Spleen (tissue), 11 donors: Measurements from ENCODE around the gene NUAK1. TPM values are rescaled to one million over a fixed set of nuclear protein-coding genes. Genes with fewer than 3 reads are reported as not detected.

Source experiments
- DNase-seq: peaks from one replicate; pipeline ENCODE4 v3.0.0-alpha.2; 2020
- H3K27ac ChIP-seq, 8 donors: fragments of 200-600 bp; sonication (generic) in 7 of 8; 1 replicate in 4 of 8; 2 replicates in 4 of 8; pipeline versions ENCODE4 v1.5.0 to v1.8.0; 2016 to 2021; ENCODE audit warnings: inconsistent platforms in 4 of 8, mild to moderate bottlenecking in 4 of 8, moderate library complexity in 1 of 8
- H3K27me3 ChIP-seq, 7 donors: fragments of 200-600 bp; sonication (generic) in 6 of 7; replicated peaks in 1 of 7; 1 replicate in 4 of 7; 2 replicates in 3 of 7; pipeline versions ENCODE4 v1.5.0 to v1.8.0; 2016 to 2021; ENCODE audit warnings: inconsistent platforms in 3 of 7, mild to moderate bottlenecking in 1 of 7
- H3K36me3 ChIP-seq, 6 donors: fragments of 200-600 bp; sonication (generic) in 5 of 6; 1 replicate in 4 of 6; 2 replicates in 2 of 6; pipeline versions ENCODE4 v1.5.0 to v1.8.0; 2016 to 2021; ENCODE audit warnings: inconsistent platforms in 2 of 6
- H3K4me1 ChIP-seq, 6 donors: fragments of 200-600 bp; sonication (generic) in 5 of 6; 1 replicate in 3 of 6; 2 replicates in 3 of 6; pipeline versions ENCODE4 v1.5.0 to v1.8.0; 2016 to 2021; ENCODE audit warnings: inconsistent platforms in 3 of 6
- H3K4me3 ChIP-seq, 8 donors: fragments of 200-600 bp; sonication (generic) in 7 of 8; 1 replicate in 4 of 8; 2 replicates in 4 of 8; pipeline versions ENCODE4 v1.5.0 to v1.8.0; 2016 to 2021; ENCODE audit warnings: inconsistent platforms in 4 of 8, mild to moderate bottlenecking in 4 of 8, moderate library complexity in 2 of 8
- H3K9me3 ChIP-seq, 8 donors: fragments of 200-600 bp; sonication (generic) in 7 of 8; 1 replicate in 4 of 8; 2 replicates in 4 of 8; pipeline versions ENCODE4 v1.5.0 to v1.8.0; 2016 to 2021; ENCODE audit warnings: inconsistent platforms in 4 of 8
- CTCF ChIP-seq, 11 experiments: fragments of 200-600 bp in 7 of 11; fragments of 450-650 bp in 4 of 11; sonication (generic) in 4 of 11; IDR thresholded peaks in 8 of 11; conservative IDR thresholded peaks in 3 of 11; 1 replicate in 7 of 11; 2 replicates in 4 of 11; pipeline versions ENCODE4 v1.4.0 to v1.8.0; 2016 to 2021; ENCODE audit warnings: antibody characterized with exemption in 11 of 11, inconsistent platforms in 4 of 11, mild to moderate bottlenecking in 1 of 11
- POLR2A ChIP-seq, 3 donors: fragments of 450-650 bp; IDR thresholded peaks; one replicate each; pipeline ENCODE4 v1.5.1; 2017; ENCODE audit warnings: antibody characterized with exemption in 3 of 3, mild to moderate bottlenecking in 1 of 3
- POLR2AphosphoS5 ChIP-seq, 3 donors: sonication (generic); formaldehyde crosslinking; IDR thresholded peaks; one replicate each; pipeline ENCODE4 v1.5.1; 2017; ENCODE audit warnings: antibody characterized with exemption in 3 of 3
- WGBS, 5 donors: extraction: QIAGEN DNeasy Blood & Tissue Kit in 3 of 5; methylation state at CpG; one replicate each; pipeline versions ENCODE4 v1.1.5 to v1.1.7; 2013 to 2018; 5-methylcytosine and 5-hydroxymethylcytosine counted together
- intact Hi-C: fragments of 100-400 bp; cut with DNase I; formaldehyde crosslinking; loops from one replicate; pipeline ENCODE4 v1.15.0; 2023; ENCODE audit warnings: low total_unique reads
- polyA plus RNA-seq, 3 donors: library from polyadenylated mRNA; stranded (reverse); fragments of 200-250 nt; gene quantifications; one replicate each; pipeline ENCODE4 v1.2.1, GENCODE V29; 2013
- total RNA-seq, 7 donors: library from RNA; depleted of rRNA in 3 of 7; stranded (reverse); fragments of >200 nt in 3 of 7; fragmentation: NEBNext Ultra II Directional in 4 of 7; extraction: Animal tissue kit (Norgen Biotek cat#: 25700) in 4 of 7; gene quantifications; one replicate each; pipeline versions ENCODE4 v1.1.0 to v1.2.1, GENCODE V29; 2016 to 2021
- donor health status: healthy with polysubstance abuse.
- donor health status: DM: no; HTN: no; CAD: no; lungs with moderate emphysema.
- donor health status: DM: no; HTN: no; CAD: no.
- donor health status: Bipolar disorder and iron deficiency.
- donor health status: healthy.
- donor health status: DM: no; HTN: no; CAD: no.
- donor health status: DM: yes; HTN: yes; CAD: no.

Gene NUAK1
- total and polyA plus RNA-seq, 10 donors, result 0.20 to 3.3 (median 1.2) TPM

GRCh38 chr12:106027286-106027685 lies 111.5 kb downstream of the NUAK1 start:
- Histone ChIP-seq H3K4me1 (no peaks in the 10 kb centered on the region), H3K27ac (no peak overlapping the region), H3K4me3 (no peak overlapping the region), H3K27me3 (peaks cover 0 to 34% (median 0%) of the 10 kb centered on the region in 7 donors), H3K9me3 (no peaks in the 10 kb centered on the region), H3K36me3 (no peaks in the 10 kb centered on the region)
- 61 to 77% (median 74%) methylated on average over 5 of the region's 5 CpGs for WGBS, 5 donors
- no peak for TF ChIP-seq CTCF (IDR thresholded peaks at IDR 0.05 in 8 of 11, conservative IDR thresholded peaks at IDR 0.05 in 3 of 11)
- no peak for TF ChIP-seq POLR2AphosphoS5 (IDR thresholded peaks at IDR 0.05)
- no peak for TF ChIP-seq POLR2A (IDR thresholded peaks at IDR 0.05)
- DNase-seq, result no peak
- intact Hi-C loops, result no loop called here

DNA sequence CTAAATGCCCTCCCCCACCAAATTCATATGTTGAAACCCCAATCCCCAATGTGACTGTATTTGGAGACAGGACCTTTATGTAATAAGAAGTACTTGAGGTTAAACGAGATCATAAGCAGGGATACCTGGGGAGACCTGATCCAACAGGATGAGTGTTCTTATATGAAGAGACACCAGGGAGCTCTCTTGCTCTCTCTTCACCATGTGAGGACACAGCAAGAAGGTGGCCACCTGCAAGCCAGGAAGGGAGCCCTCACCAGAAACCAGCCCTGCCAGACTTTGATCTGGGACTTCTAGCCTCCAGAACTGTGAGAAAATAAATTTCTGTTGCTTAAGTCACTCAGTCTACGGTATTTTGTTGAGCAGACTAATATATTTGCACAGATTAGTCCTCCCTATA lies 113.6 kb downstream of the NUAK1 start:
- TF ChIP-seq POLR2A (IDR thresholded peaks at IDR 0.05) (no peak), POLR2AphosphoS5 (IDR thresholded peaks at IDR 0.05) (no peak), CTCF (IDR thresholded peaks at IDR 0.05 in 8 of 11, conservative IDR thresholded peaks at IDR 0.05 in 3 of 11) (no peak)
- DNase-seq, result no peak
- H3K4me3 ChIP-seq, result no peak overlapping the region
- WGBS, 5 donors, result 69 to 88% (median 77%) methylated on average over 2 of the region's 2 CpGs
- H3K4me1 ChIP-seq, result peaks cover 0 to 12% (median 3%) of the 10 kb centered on the region in 6 donors
- H3K36me3 ChIP-seq, result no peaks in the 10 kb centered on the region
- H3K9me3 ChIP-seq, result no peaks in the 10 kb centered on the region
- intact Hi-C loops, result no loop called here
- H3K27ac ChIP-seq, result no peak overlapping the region
- H3K27me3 ChIP-seq, result peaks cover 0 to 38% (median 0%) of the 10 kb centered on the region in 7 donors

- intact Hi-C loops, result no loop called here
- WGBS, 5 donors, result 79 to 88% (median 82%) methylated on average over 2 of the region's 2 CpGs
- no peak overlapping the region for H3K27ac ChIP-seq
- no peak for DNase-seq
- peaks cover 0 to 51% (median 0%) of the 10 kb centered on the region in 7 donors for H3K27me3 ChIP-seq
- peaks cover 0 to 16% (median 14%) of the 10 kb centered on the region in 8 donors for H3K9me3 ChIP-seq
- peaks cover 0 to 12% (median 3%) of the 10 kb centered on the region in 6 donors for H3K4me1 ChIP-seq
- no peak for TF ChIP-seq CTCF (IDR thresholded peaks at IDR 0.05 in 8 of 11, conservative IDR thresholded peaks at IDR 0.05 in 3 of 11)
- no peak for TF ChIP-seq POLR2AphosphoS5 (IDR thresholded peaks at IDR 0.05)
- no peak for TF ChIP-seq POLR2A (IDR thresholded peaks at IDR 0.05)
- H3K36me3 ChIP-seq, result no peaks in the 10 kb centered on the region
- H3K4me3 ChIP-seq, result no peak overlapping the region
Measured at GRCh38 chr12:106023039-106023438, 115.7 kb downstream of the NUAK1 start.

- H3K4me1 ChIP-seq, result peaks cover 0 to 12% (median 3%) of the 10 kb centered on the region in 6 donors
- H3K36me3 ChIP-seq, result no peaks in the 10 kb centered on the region
- WGBS, 5 donors, result 80 to 87% (median 84%) methylated on average over 5 of the region's 5 CpGs
- no peak overlapping the region for H3K27ac ChIP-seq
- intact Hi-C loops, result no loop called here
- H3K9me3 ChIP-seq, result peaks cover 0 to 21% (median 18%) of the 10 kb centered on the region in 8 donors
- DNase-seq, result no peak
- no peak overlapping the region for H3K4me3 ChIP-seq
- peaks cover 0 to 47% (median 0%) of the 10 kb centered on the region in 7 donors for H3K27me3 ChIP-seq
- TF ChIP-seq POLR2A (IDR thresholded peaks at IDR 0.05), result no peak
- TF ChIP-seq CTCF (IDR thresholded peaks at IDR 0.05 in 8 of 11, conservative IDR thresholded peaks at IDR 0.05 in 3 of 11), result no peak
- no peak for TF ChIP-seq POLR2AphosphoS5 (IDR thresholded peaks at IDR 0.05)
Measured at GRCh38 chr12:106022568-106023012, 116.2 kb downstream of the NUAK1 start.
